Fibroblast of lung (primary cell): ENCODE results near the gene TOPORS.

Source experiments
- EZH2 ChIP-seq: IDR thresholded peaks from 2 replicates; pipeline ENCODE4 v1.5.1; 2012; ENCODE audit warnings: low read length, control low read depth, mild to moderate bottlenecking; ENCODE audit errors: missing control alignments
- TF ChIP-seq, protein P1 (sequence below), 2 donors: IDR thresholded peaks in 1 of 2; conservative IDR thresholded peaks in 1 of 2; 1 replicate in 1 of 2; 2 replicates in 1 of 2; pipeline ENCODE4 v1.5.1; 2011 to 2012; ENCODE audit warnings: low read length in 2 of 2, control low read depth in 1 of 2, inconsistent platforms in 1 of 2, low read depth in 1 of 2, mild to moderate bottlenecking in 1 of 2

DNA sequence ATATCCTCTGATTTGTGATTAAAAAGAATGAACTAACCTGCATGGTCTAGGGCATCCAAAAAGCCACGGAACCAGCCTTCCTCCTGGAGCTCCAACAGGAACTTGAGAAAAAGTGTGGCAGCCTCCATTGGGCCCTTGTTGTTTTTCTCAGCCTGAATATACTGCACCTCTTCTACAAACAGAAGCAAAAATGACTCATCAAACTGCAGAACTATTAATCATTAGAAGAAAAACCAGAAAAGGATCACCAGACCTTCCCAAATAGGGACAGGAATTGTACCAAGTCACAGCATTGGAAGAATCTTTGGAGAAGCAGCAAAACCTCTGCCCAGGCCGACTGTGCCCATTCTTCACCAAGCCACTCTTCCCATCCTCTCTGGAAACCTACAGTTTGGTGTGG is 51.6 kb downstream of the TOPORS start:
- TF ChIP-seq, protein P1, sequence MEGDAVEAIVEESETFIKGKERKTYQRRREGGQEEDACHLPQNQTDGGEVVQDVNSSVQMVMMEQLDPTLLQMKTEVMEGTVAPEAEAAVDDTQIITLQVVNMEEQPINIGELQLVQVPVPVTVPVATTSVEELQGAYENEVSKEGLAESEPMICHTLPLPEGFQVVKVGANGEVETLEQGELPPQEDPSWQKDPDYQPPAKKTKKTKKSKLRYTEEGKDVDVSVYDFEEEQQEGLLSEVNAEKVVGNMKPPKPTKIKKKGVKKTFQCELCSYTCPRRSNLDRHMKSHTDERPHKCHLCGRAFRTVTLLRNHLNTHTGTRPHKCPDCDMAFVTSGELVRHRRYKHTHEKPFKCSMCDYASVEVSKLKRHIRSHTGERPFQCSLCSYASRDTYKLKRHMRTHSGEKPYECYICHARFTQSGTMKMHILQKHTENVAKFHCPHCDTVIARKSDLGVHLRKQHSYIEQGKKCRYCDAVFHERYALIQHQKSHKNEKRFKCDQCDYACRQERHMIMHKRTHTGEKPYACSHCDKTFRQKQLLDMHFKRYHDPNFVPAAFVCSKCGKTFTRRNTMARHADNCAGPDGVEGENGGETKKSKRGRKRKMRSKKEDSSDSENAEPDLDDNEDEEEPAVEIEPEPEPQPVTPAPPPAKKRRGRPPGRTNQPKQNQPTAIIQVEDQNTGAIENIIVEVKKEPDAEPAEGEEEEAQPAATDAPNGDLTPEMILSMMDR (conservative IDR thresholded peaks at IDR 0.05 in 1 of 2, IDR thresholded peaks at IDR 0.05 in 1 of 2; ENCODE audit: low read depth in 1 of 2, low read length in 2 of 2): no peak
- TF ChIP-seq EZH2: no peak
